Panc1 (cell line): ENCODE results near the gene MR1. TPM values are rescaled to one million over a fixed set of nuclear protein-coding genes. Genes with fewer than 3 reads are reported as not detected.
"Not testable (repeated sequence)": the region's sequence is repeated elsewhere in the genome, so short reads cannot be mapped to it uniquely, and the experiment has no call there.

ENCODE experiments used
- ATAC-seq: fragments of 200-7000 bp; cut with Tn5 transposase; 2 replicates; pipeline ENCODE4 v1.9.1; 2020; ENCODE audit warnings: mild to moderate bottlenecking, moderate library complexity
- BruUV-seq: library from RNA; stranded (reverse); fragments of 400-500 nt; replicated peaks from 2 replicates; lab custom pipeline; 2021; lab: Mats Ljungman, UMichigan
- CTCF ChIA-PET: fragments of 300-600 bp; sonication (Branson Sonifier 250); formaldehyde crosslinking; loops from one replicate; lab custom pipeline; 2022; ENCODE audit warnings: antibody characterized with exemption; lab: Charles Lee
- POLR2A ChIA-PET: fragments of 300-600 bp; sonication (Branson Sonifier 250); formaldehyde crosslinking; loops from one replicate; lab custom pipeline; 2022; ENCODE audit warnings: antibody characterized with exemption; lab: Charles Lee
- DNase-seq: peaks from one replicate; pipeline ENCODE4 v3.0.0-alpha.2; 2010; ENCODE audit warnings: low read depth, low spot score
- H3K27ac ChIP-seq: 2 replicates; pipeline ENCODE4 v1.5.1; 2011; ENCODE audit warnings: mild to moderate bottlenecking, low read length, inconsistent platforms
- H3K27me3 ChIP-seq: fragments of 200-500 bp; sonication (Bioruptor generic); 2 replicates; pipeline ENCODE4 v1.6.0; 2014; ENCODE audit warnings: low read length, inconsistent platforms; ENCODE audit not compliant: control insufficient read depth, insufficient read depth
- H3K36me3 ChIP-seq: fragments of 200-500 bp; sonication (Bioruptor generic); 2 replicates; pipeline ENCODE4 v1.5.1; 2014; ENCODE audit warnings: inconsistent platforms, mild to moderate bottlenecking, low read length, moderate library complexity; ENCODE audit not compliant: control insufficient read depth, insufficient read depth
- H3K4me1 ChIP-seq: 2 replicates; pipeline ENCODE4 v1.5.1; 2011; ENCODE audit warnings: inconsistent platforms, mild to moderate bottlenecking, low read length, moderate library complexity; ENCODE audit not compliant: control insufficient read depth, insufficient read depth
- H3K4me3 ChIP-seq, 2 experiments: 2 replicates each; pipeline ENCODE4 v1.5.1; 2011 to 2012; ENCODE audit warnings: low read depth in 2 of 2, low read length in 2 of 2, mild to moderate bottlenecking in 2 of 2, inconsistent platforms in 1 of 2, moderate library complexity in 1 of 2
- H3K9me3 ChIP-seq: fragments of 200-500 bp; sonication (Bioruptor generic); 2 replicates; pipeline ENCODE4 v1.5.1; 2014; ENCODE audit warnings: low read depth, mild to moderate bottlenecking, inconsistent platforms, low read length, moderate library complexity; ENCODE audit not compliant: control insufficient read depth, insufficient read depth
- CTCF ChIP-seq: fragments of 450-650 bp; IDR thresholded peaks from 2 replicates; pipeline ENCODE4 v1.5.1; 2017; ENCODE audit warnings: mild to moderate bottlenecking
- POLR2AphosphoS5 ChIP-seq: IDR thresholded peaks from 2 replicates; pipeline ENCODE4 v1.6.1; 2012; ENCODE audit warnings: mild to moderate bottlenecking, low read depth, low read length, moderate library complexity
- REST ChIP-seq, 2 experiments: IDR thresholded peaks; 2 replicates each; pipeline ENCODE4 v1.6.1; 2011 to 2012; ENCODE audit warnings: low read depth in 2 of 2, control low read depth in 1 of 2, low read length in 1 of 2, mild to moderate bottlenecking in 1 of 2, moderate library complexity in 1 of 2; ENCODE audit not compliant: insufficient read depth in 1 of 2
- SIN3A ChIP-seq: IDR thresholded peaks from 2 replicates; pipeline ENCODE4 v1.6.1; 2012; ENCODE audit warnings: low read depth, mild to moderate bottlenecking, low read length, moderate library complexity, borderline replicate concordance; ENCODE audit not compliant: insufficient read depth
- TCF7L2 ChIP-seq: IDR thresholded peaks from 2 replicates; pipeline ENCODE4 v1.6.1; 2011; ENCODE audit warnings: mild to moderate bottlenecking, low read depth, low read length, inconsistent platforms
- in situ Hi-C: cut with HindIII; loops from 2 replicates; pipeline ENCODE4 v1.10.0; 2016; ENCODE audit warnings: low sequenced_read_pairs, low pct_unique_long_range_greater_than_20kb
- intact Hi-C: fragments of 100-400 bp; cut with micrococcal nuclease; formaldehyde crosslinking; loops from one replicate; pipeline ENCODE4 v1.10.0; 2022; ENCODE audit not compliant: unreplicated experiment
- total RNA-seq: library from RNA; stranded (reverse); gene quantifications from one replicate; pipeline ENCODE4 v1.2.1, GENCODE V29; 2021; ENCODE audit not compliant: unreplicated experiment

The MR1 gene
- total RNA-seq, 1 experiment from 2014 or later, result 3.9 TPM

- ChIA-PET CTCF (no interaction called here), POLR2A (no interaction called here)
- no TSS peak for BruUV-seq
- TF ChIP-seq REST (IDR thresholded peaks at IDR 0.05; ENCODE audit: insufficient read depth in 1 of 2, low read depth in 2 of 2, low read length in 1 of 2), result no peak
- no peak for TF ChIP-seq CTCF
- no peak for TF ChIP-seq POLR2AphosphoS5
- no peak for TF ChIP-seq SIN3A
- TF ChIP-seq TCF7L2, result no peak
- H3K36me3 ChIP-seq, result no peaks in the 10 kb centered on the region
- DNase-seq, result no peak
- H3K27me3 ChIP-seq, result no peaks in the 10 kb centered on the region; the same call in 1 of the 2 replicates
- H3K4me1 ChIP-seq, result no peaks in the 10 kb centered on the region
- H3K9me3 ChIP-seq, result no peaks in the 10 kb centered on the region
- intact Hi-C loops (no loop called here), in situ Hi-C loops (no loop called here)
- no peak overlapping the region for H3K4me3 ChIP-seq
- ATAC-seq, result no peak
- H3K27ac ChIP-seq, result no peak overlapping the region
Measured at GRCh38 chr1:181060066-181060465, 26.3 kb downstream of the MR1 start.

- DNase-seq, H3K27ac ChIP-seq, H3K36me3 ChIP-seq, POLR2A ChIA-PET, ATAC-seq, CTCF ChIA-PET, BruUV-seq, H3K27me3 ChIP-seq, H3K9me3 ChIP-seq, H3K4me1 ChIP-seq, in situ Hi-C loops, intact Hi-C loops, H3K4me3 ChIP-seq: not testable (repeated sequence)
Measured at GRCh38 chr1:181060947-181061346, 27.2 kb downstream of the MR1 start.

- CTCF ChIA-PET, result no interaction called here
- Histone ChIP-seq H3K4me3 (no peak overlapping the region), H3K9me3 (no peaks in the 10 kb centered on the region), H3K27ac (no peak overlapping the region), H3K36me3 (no peaks in the 10 kb centered on the region), H3K4me1 (no peaks in the 10 kb centered on the region), H3K27me3 (no peaks in the 10 kb centered on the region; the same call in 1 of the 2 replicates)
- in situ Hi-C loops, result no loop called here
- POLR2A ChIA-PET, result no interaction called here
- TF ChIP-seq REST (IDR thresholded peaks at IDR 0.05; ENCODE audit: insufficient read depth in 1 of 2, low read depth in 2 of 2, low read length in 1 of 2), result no peak
- TF ChIP-seq TCF7L2, result no peak
- no peak for TF ChIP-seq SIN3A
- no peak for TF ChIP-seq CTCF
- no peak for TF ChIP-seq POLR2AphosphoS5
- intact Hi-C loops, result no loop called here
- no TSS peak for BruUV-seq
- DNase-seq (no peak), ATAC-seq (no peak)
Measured at GRCh38 chr1:181061487-181061886, 27.7 kb downstream of the MR1 start.
